ENCODE data around the gene BBC3.
A peak's percentile ranks its signal among the peaks of the same experiment; 100 is the strongest.

BBC3 gene

DNA sequence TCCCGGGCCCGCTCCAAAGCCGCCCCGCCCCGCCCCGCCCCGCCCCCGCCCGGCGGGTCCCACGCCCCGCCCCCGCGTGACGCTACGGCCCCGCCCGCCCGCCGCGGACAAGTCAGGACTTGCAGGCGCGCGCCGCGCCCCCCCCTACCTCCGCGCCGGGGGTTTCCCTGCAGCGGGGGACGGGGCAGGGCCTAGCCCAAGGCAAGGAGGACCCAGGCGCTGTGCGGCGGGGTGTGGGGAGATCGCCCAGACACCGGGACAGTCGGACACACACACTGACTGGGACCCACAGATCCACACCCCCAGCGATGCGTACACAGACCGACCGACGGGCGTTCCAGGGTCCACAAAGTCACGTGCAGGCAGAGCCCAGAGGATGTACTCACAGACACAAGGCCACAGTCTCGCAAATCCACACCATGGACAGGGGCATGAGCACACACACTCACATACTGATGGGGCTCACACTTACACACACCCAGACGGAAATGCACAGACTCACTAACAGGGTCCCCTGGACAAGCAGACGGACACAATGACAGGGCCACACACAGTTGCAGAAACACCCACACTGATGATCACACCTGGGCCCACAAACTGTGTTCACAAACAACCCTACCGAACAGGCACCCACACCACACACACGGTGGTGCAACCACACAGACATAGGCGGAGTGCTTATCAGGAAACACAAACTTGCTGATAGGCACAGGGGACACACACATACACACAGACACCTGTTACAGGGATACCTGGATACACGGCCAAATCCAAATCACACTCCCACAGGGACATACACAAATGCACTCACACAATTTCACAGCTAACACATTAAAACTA lies 436 bp upstream of the BBC3 start:
- Histone ChIP-seq H3K4me1 (ENCODE audit: control insufficient read depth in 1 of 2, insufficient read depth in 1 of 2, low read depth in 1 of 2, low read length in 1 of 2) (peaks cover 47 to 50% of the 10 kb centered on the region in 2 experiments), H3K27ac (peak overlapping the region; percentile 95), H3K36me3 (peaks cover under 1% of the 10 kb centered on the region), H3K27me3 (peaks cover 73% of the 10 kb centered on the region), H3K4me3 (ENCODE audit: low read depth in 1 of 2, low read length in 1 of 2) (peak overlapping the region; percentile 92 to 100), H3K9me3 (no peaks in the 10 kb centered on the region)
- TF ChIP-seq, protein P1, sequence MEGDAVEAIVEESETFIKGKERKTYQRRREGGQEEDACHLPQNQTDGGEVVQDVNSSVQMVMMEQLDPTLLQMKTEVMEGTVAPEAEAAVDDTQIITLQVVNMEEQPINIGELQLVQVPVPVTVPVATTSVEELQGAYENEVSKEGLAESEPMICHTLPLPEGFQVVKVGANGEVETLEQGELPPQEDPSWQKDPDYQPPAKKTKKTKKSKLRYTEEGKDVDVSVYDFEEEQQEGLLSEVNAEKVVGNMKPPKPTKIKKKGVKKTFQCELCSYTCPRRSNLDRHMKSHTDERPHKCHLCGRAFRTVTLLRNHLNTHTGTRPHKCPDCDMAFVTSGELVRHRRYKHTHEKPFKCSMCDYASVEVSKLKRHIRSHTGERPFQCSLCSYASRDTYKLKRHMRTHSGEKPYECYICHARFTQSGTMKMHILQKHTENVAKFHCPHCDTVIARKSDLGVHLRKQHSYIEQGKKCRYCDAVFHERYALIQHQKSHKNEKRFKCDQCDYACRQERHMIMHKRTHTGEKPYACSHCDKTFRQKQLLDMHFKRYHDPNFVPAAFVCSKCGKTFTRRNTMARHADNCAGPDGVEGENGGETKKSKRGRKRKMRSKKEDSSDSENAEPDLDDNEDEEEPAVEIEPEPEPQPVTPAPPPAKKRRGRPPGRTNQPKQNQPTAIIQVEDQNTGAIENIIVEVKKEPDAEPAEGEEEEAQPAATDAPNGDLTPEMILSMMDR (IDR thresholded peaks at IDR 0.05) = peak; percentile 57

DNA sequence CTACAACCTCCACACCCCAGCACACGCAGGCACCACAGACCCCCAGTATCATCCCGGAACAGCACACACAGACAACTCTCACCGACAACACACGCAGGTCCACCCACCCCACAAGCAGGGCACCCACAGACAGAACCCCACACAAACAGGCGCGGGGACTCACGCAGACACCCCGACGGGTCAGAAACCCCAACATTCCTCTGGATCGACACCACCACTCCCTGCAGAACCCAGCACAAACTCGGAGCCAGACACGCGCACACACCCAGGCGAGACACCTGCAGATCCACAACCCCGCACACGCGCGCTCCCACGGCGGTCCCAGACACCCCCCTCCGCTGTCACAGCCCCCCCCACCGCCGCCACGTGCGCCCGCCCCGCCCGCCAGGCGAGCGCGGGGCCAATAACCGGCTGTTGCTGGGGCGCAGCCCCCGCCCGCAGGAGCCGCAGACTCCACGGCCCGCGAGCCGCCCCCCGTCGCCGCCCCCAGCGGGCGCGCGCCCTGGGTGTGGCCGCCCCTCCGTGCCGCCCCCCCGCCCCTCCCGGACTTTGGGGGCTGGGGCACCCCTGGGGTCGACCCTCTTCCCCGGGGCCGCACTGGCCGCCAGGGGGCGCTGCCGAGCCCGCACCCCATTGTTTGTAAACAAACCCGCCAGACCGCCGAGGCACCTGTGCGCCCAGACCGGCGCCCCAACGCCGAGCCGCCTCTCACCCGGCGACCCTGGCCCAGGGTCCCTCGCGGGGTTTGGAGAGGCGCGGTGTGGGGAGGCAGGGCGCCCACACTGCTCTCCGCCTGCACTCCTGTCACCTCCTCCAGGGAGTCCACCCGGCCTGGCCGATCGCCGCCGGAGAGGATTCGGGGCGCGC lies 712 bp downstream of the BBC3 start:
- Histone ChIP-seq H3K36me3 (peaks cover 4% of the 10 kb centered on the region), H3K27ac (peak overlapping the region; percentile 95), H3K27me3 (peaks cover 61% of the 10 kb centered on the region), H3K4me3 (ENCODE audit: low read depth in 1 of 2, low read length in 1 of 2) (peak overlapping the region; percentile 92 to 100), H3K4me1 (ENCODE audit: control insufficient read depth in 1 of 2, insufficient read depth in 1 of 2, low read depth in 1 of 2, low read length in 1 of 2) (peaks cover 52 to 62% of the 10 kb centered on the region in 2 experiments), H3K9me3 (no peaks in the 10 kb centered on the region)
- TF ChIP-seq, protein P1 (IDR thresholded peaks at IDR 0.05) = peak; percentile 91

DNA sequence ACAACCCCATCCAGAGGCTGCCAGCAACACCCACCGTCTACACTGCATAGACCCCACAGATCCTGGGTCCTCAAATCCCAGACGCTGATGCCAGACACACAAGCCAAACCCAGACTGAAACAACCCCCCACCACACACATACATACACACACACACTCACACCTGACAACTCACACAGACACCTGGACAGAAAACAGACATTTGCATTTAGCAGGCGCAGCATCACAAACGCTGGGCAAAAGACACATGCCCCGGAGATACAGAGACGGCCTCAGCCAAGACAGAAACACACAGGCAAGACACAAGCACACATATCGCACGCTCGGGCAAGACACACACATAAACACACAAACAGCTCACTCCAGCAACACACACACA lies 1.3 kb downstream of the BBC3 start:
- Histone ChIP-seq H3K4me1 (ENCODE audit: control insufficient read depth in 1 of 2, insufficient read depth in 1 of 2, low read depth in 1 of 2, low read length in 1 of 2) (peaks cover 52 to 64% of the 10 kb centered on the region in 2 experiments), H3K27ac (peak overlapping the region; percentile 95), H3K36me3 (peaks cover 8% of the 10 kb centered on the region), H3K4me3 (ENCODE audit: low read depth in 1 of 2, low read length in 1 of 2) (peak overlapping the region; percentile 92 to 100), H3K27me3 (peaks cover 55% of the 10 kb centered on the region), H3K9me3 (no peaks in the 10 kb centered on the region)
- TF ChIP-seq, protein P1 (IDR thresholded peaks at IDR 0.05) = no peak

DNA sequence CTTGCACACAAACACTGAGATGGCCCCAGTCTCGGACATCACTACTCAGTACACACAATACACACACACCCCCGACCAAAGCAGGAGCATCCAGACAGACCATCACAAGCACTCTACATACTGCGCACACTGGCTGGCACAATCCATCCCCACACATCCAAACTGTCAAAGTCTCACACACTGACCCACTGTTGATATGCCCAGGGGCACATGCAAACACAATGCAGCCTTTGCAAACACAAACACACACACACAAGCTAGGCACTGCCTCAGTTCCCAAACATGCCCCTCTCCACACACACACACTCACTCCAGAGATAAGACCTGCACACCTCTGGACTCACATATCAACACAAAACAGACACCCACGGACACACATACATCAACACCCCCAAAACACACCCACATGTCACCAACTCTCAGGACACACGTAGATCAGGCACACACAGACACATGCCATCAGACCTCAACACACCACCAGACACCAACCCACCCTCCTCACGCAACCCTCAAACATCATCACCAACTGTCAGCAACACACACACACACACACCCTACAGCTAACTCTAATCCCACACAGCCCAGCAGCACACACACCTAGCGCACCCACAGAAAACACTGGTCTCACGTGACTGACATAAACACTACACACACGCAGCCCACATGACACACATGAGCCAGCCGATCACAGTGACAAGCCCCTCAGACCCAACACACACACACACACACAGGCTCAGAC lies 1.9 kb downstream of the BBC3 start:
- Histone ChIP-seq H3K27ac (peak overlapping the region; percentile 95), H3K27me3 (peaks cover 49% of the 10 kb centered on the region), H3K36me3 (peaks cover 8% of the 10 kb centered on the region), H3K4me1 (ENCODE audit: control insufficient read depth in 1 of 2, insufficient read depth in 1 of 2, low read depth in 1 of 2, low read length in 1 of 2) (peaks cover 52 to 64% of the 10 kb centered on the region in 2 experiments), H3K9me3 (no peaks in the 10 kb centered on the region), H3K4me3 (ENCODE audit: low read depth in 1 of 2, low read length in 1 of 2) (peak overlapping the region; percentile 92 to 100)
- TF ChIP-seq, protein P1 (IDR thresholded peaks at IDR 0.05) = no peak
